ENCODE data around the gene ADAMTSL4. TPM values are rescaled to one million over a fixed set of nuclear protein-coding genes. Genes with fewer than 3 reads are reported as not detected.

Gene ADAMTSL4
- total RNA-seq, 6 experiments from 2014 or later: 20.5 to 35.2 (median 31.5) TPM

DNA sequence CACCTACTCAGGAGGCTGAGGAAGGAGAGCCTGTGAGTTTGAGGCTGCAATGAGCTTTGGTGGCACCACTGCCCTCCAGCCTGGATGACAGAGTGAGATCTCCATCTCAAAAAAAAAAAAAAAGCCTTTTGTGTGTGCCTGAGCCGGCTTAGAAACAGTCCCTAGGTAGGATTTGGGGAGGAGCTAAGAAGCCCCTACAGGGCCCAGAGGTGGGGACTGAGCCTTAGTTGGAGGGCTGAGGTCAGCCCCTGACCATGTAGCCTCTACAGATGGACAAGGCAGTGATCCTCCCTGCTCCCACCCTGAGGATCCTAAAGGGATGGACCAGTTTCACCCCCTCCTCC, 2.5 kb downstream of the ADAMTSL4 start:
- Histone ChIP-seq H3K4me1 (peaks cover 0 to 39% (median 10%) of the 10 kb centered on the region in 4 donors), H3K4me3 (no peak overlapping the region)
- intact Hi-C loops (cut with DNase I): no loop called here

DNA sequence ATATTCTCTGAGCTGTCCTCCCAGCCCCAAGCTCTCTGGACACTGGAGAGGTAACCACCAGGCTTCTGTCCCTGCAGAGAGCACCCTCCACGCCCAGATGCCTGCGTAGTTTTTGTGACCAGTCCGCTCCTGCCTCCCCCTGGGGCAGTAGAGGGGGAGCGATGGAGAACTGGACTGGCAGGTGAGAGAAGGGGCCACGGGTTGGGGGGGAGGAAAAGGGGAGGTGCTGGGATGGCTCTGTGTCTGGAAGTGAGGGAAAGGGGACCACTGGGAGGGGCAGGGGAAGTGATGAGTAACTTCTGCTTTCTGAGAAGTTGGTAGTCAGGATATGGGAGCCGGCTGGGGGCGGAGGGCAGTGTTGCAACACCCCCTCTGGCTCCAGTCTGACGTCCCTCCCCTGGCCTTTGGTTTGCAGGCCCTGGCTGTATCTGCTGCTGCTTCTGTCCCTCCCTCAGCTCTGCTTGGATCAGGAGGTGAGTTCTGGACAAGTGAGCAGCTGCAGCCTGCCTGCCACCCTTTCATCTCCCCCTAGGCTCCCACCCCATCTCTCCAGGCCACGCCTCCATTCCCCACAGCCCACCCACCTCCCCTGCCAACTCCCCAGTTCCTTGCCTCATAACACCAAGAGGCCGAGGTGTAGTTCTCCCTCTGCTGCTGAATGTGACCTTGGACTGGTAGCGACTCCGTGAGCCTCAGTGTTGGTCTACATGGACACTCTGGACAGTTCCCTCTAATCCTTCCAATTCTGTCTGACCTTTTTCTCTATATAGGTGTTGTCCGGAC, 3.1 kb downstream of the ADAMTSL4 start:
- H3K27ac ChIP-seq: peak overlapping the region; percentile 68 to 89 (median 71)
- intact Hi-C loops (cut with DNase I): no loop called here
- ATAC-seq (peak; percentile 68 to 80 (median 77)), DNase-seq (peak; percentile 90 to 92 (median 91))
- peaks cover 0 to 6% (median 0%) of the 10 kb centered on the region in 4 donors for H3K36me3 ChIP-seq
- WGBS (ENCODE audit: insufficient coverage, low coverage, low lambda C conversion rate, missing lambda C conversion rate): 27% methylated on average over 11 of the region's 13 CpGs
- TF ChIP-seq, protein P1, sequence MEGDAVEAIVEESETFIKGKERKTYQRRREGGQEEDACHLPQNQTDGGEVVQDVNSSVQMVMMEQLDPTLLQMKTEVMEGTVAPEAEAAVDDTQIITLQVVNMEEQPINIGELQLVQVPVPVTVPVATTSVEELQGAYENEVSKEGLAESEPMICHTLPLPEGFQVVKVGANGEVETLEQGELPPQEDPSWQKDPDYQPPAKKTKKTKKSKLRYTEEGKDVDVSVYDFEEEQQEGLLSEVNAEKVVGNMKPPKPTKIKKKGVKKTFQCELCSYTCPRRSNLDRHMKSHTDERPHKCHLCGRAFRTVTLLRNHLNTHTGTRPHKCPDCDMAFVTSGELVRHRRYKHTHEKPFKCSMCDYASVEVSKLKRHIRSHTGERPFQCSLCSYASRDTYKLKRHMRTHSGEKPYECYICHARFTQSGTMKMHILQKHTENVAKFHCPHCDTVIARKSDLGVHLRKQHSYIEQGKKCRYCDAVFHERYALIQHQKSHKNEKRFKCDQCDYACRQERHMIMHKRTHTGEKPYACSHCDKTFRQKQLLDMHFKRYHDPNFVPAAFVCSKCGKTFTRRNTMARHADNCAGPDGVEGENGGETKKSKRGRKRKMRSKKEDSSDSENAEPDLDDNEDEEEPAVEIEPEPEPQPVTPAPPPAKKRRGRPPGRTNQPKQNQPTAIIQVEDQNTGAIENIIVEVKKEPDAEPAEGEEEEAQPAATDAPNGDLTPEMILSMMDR (IDR thresholded peaks at IDR 0.05): no peak
- peak; percentile 77 for TF ChIP-seq POLR2A (IDR thresholded peaks at IDR 0.05)
- no peaks in the 10 kb centered on the region for H3K27me3 ChIP-seq
- H3K4me3 ChIP-seq: no peak overlapping the region
- H3K4me1 ChIP-seq: peaks cover 0 to 39% (median 10%) of the 10 kb centered on the region in 4 donors
- no peaks in the 10 kb centered on the region for H3K9me3 ChIP-seq

More for the DNA sequence above, 2.5 kb downstream of the ADAMTSL4 start:
- WGBS (ENCODE audit: insufficient coverage, low coverage, low lambda C conversion rate, missing lambda C conversion rate): 20% methylated on average over 1 of the region's 1 CpG
- no peaks in the 10 kb centered on the region for H3K27me3 ChIP-seq
- ATAC-seq: no peak
- TF ChIP-seq POLR2A (IDR thresholded peaks at IDR 0.05): no peak
- peak in 1 of 3 donors; percentile 31 for DNase-seq
- H3K9me3 ChIP-seq: no peaks in the 10 kb centered on the region
- H3K36me3 ChIP-seq: peaks cover 0 to 6% (median 0%) of the 10 kb centered on the region in 4 donors
- H3K27ac ChIP-seq: peak overlapping the region; percentile 41 to 89 (median 71)

DNA sequence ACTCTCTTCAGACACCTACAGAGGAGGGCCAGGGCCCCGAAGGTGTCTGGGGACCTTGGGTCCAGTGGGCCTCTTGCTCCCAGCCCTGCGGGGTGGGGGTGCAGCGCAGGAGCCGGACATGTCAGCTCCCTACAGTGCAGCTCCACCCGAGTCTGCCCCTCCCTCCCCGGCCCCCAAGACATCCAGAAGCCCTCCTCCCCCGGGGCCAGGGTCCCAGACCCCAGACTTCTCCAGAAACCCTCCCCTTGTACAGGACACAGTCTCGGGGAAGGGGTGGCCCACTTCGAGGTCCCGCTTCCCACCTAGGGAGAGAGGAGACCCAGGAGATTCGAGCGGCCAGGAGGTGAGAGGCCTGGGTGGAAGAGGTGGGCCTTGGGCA, 3.7 kb downstream of the ADAMTSL4 start:
- WGBS (ENCODE audit: insufficient coverage, low coverage, low lambda C conversion rate, missing lambda C conversion rate): 80% methylated on average over 2 of the region's 12 CpGs
- H3K4me1 ChIP-seq: peaks cover 0 to 39% (median 10%) of the 10 kb centered on the region in 4 donors

GRCh38 chr1:150553392-150554085, 4.3 kb downstream of the ADAMTSL4 start:
- Histone ChIP-seq H3K9me3 (no peaks in the 10 kb centered on the region), H3K4me3 (no peak overlapping the region), H3K4me1 (peaks cover 0 to 33% (median 10%) of the 10 kb centered on the region in 4 donors), H3K27me3 (no peaks in the 10 kb centered on the region), H3K36me3 (peaks cover 0 to 6% (median 0%) of the 10 kb centered on the region in 4 donors), H3K27ac (peak overlapping the region in 1 of 3 donors; percentile 76)
- DNase-seq: peak in 1 of 3 donors; percentile 49
- no peak for TF ChIP-seq POLR2A (IDR thresholded peaks at IDR 0.05)
- TF ChIP-seq, protein P1 (IDR thresholded peaks at IDR 0.05): no peak
- intact Hi-C loops (cut with DNase I): no loop called here
- no peak for ATAC-seq
- whole genome bisulfite sequencing (ENCODE audit: insufficient coverage, low coverage, low lambda C conversion rate, missing lambda C conversion rate): 60% methylated on average over 1 of the region's 23 CpGs

More for the DNA sequence above, 3.7 kb downstream of the ADAMTSL4 start:
- H3K4me3 ChIP-seq: no peak overlapping the region
- peaks cover 0 to 6% (median 0%) of the 10 kb centered on the region in 4 donors for H3K36me3 ChIP-seq
- peak overlapping the region; percentile 37 to 76 (median 68) for H3K27ac ChIP-seq
- no peaks in the 10 kb centered on the region for H3K27me3 ChIP-seq
- TF ChIP-seq, protein P1 (IDR thresholded peaks at IDR 0.05): no peak
- no peak for TF ChIP-seq POLR2A (IDR thresholded peaks at IDR 0.05)
- ATAC-seq (no peak), DNase-seq (peak in 2 of 3 donors; percentile 35 to 51)
- no peaks in the 10 kb centered on the region for H3K9me3 ChIP-seq
- intact Hi-C loops (cut with DNase I): no loop called here

GRCh38 chr1:150554086-150554452, 4.9 kb downstream of the ADAMTSL4 start:
- peak in 1 of 3 donors; percentile 48 for DNase-seq
- Histone ChIP-seq H3K27me3 (no peaks in the 10 kb centered on the region), H3K4me1 (peaks cover 0 to 33% (median 10%) of the 10 kb centered on the region in 4 donors), H3K27ac (no peak overlapping the region), H3K36me3 (peaks cover 0 to 10% (median 0%) of the 10 kb centered on the region in 4 donors), H3K9me3 (no peaks in the 10 kb centered on the region), H3K4me3 (no peak overlapping the region)
- WGBS (ENCODE audit: insufficient coverage, low coverage, low lambda C conversion rate, missing lambda C conversion rate): 100% methylated on average over 3 of the region's 8 CpGs
- ATAC-seq: no peak
- intact Hi-C loops (cut with DNase I): no loop called here
- TF ChIP-seq POLR2A (IDR thresholded peaks at IDR 0.05): no peak
- TF ChIP-seq, protein P1 (IDR thresholded peaks at IDR 0.05): no peak
